ENCODE data around the gene SNAI1. TPM values are rescaled to one million over a fixed set of nuclear protein-coding genes. Genes with fewer than 3 reads are reported as not detected.
"Not testable (repeated sequence)": the region's sequence is repeated elsewhere in the genome, so short reads cannot be mapped to it uniquely, and the experiment has no call there.

SNAI1 gene
- total and polyA plus RNA-seq, 2 donors (not counting 1 experiment from before 2014, with no cell fraction given), result 4.3 to 4.9 TPM

GRCh38 chr20:49951151-49951550 lies 31.6 kb upstream of the SNAI1 start:
- Histone ChIP-seq H3K27ac (ENCODE audit: low read length in 2 of 2) (no peak overlapping the region), H3K4me2 (replicated peaks; ENCODE audit: low read depth, low read length, poor library complexity, severe bottlenecking) (no peak overlapping the region), H3K9ac (ENCODE audit: low read length) (no peak overlapping the region), H3K4me3 (ENCODE audit: control extremely low read depth in 1 of 5, extremely low read depth in 1 of 5, insufficient read depth in 1 of 5, low read depth in 2 of 5, low read length in 4 of 5) (no peak overlapping the region), H2AFZ (ENCODE audit: insufficient read depth, low read depth, low read length, poor library complexity, severe bottlenecking) (no peak overlapping the region), H3K9me3 (ENCODE audit: control extremely low read depth in 1 of 3, control insufficient read depth in 2 of 3, insufficient read depth in 1 of 3, low read length in 2 of 3) (no peaks in the 10 kb centered on the region), H3K36me3 (replicated peaks in 1 of 2; ENCODE audit: control extremely low read depth in 1 of 2, control insufficient read depth in 1 of 2, extremely low read depth in 1 of 2, insufficient read depth in 2 of 2, low read length in 1 of 2) (peaks cover 24 to 78% of the 10 kb centered on the region in 2 experiments), H3K27me3 (replicated peaks in 1 of 4; ENCODE audit: control extremely low read depth in 1 of 4, control insufficient read depth in 3 of 4, insufficient read depth in 4 of 4, low read length in 3 of 4) (no peaks in the 10 kb centered on the region), H3K4me1 (ENCODE audit: control insufficient read depth in 2 of 2, insufficient read depth in 2 of 2, low read length in 2 of 2) (no peaks in the 10 kb centered on the region), H4K20me1 (ENCODE audit: control insufficient read depth, insufficient read depth, low read length, poor library complexity, severe bottlenecking) (peaks cover 18% of the 10 kb centered on the region), H3K79me2 (ENCODE audit: control insufficient read depth, insufficient read depth, low read length) (peaks cover 5% of the 10 kb centered on the region)
- no peaks in the 10 kb centered on the region for H3K4me1 Mint-ChIP-seq
- H3K27me3 Mint-ChIP-seq, result no peaks in the 10 kb centered on the region
- ATAC-seq (ENCODE audit: low read depth), result no peak
- TF ChIP-seq EZH2 (IDR thresholded peaks at IDR 0.05; ENCODE audit: borderline replicate concordance, insufficient read depth, low read depth, low read length, poor library complexity, severe bottlenecking) (no peak), CTCF (IDR thresholded peaks at IDR 0.05) (no peak)
- H3K9me3 Mint-ChIP-seq (ENCODE audit: insufficient read depth), result no peaks in the 10 kb centered on the region
- ChIA-PET POLR2A (interaction anchor here (0.5 to 0.9 kb wide), 2 partner anchors 45 to 688 kb away, joined by 3 to 6 read pairs; no protein-coding TSS in a partner anchor), CTCF (no interaction called here)
- H3K27ac Mint-ChIP-seq, result no peak overlapping the region
- 93% methylated on average over 3 of the region's 4 CpGs for WGBS (ENCODE audit: insufficient coverage)
- DNase-seq, result no peak
- H3K4me3 Mint-ChIP-seq, result no peak overlapping the region
- intact Hi-C loops (cut with micrococcal nuclease), result no loop called here

- Histone ChIP-seq H4K20me1 (ENCODE audit: control insufficient read depth, insufficient read depth, low read length, poor library complexity, severe bottlenecking) (peaks cover 6% of the 10 kb centered on the region), H3K4me3 (ENCODE audit: control extremely low read depth in 1 of 5, extremely low read depth in 1 of 5, insufficient read depth in 1 of 5, low read depth in 2 of 5, low read length in 4 of 5) (no peak overlapping the region), H3K27ac (ENCODE audit: low read length in 2 of 2) (no peak overlapping the region), H3K36me3 (replicated peaks in 1 of 2; ENCODE audit: control extremely low read depth in 1 of 2, control insufficient read depth in 1 of 2, extremely low read depth in 1 of 2, insufficient read depth in 2 of 2, low read length in 1 of 2) (peaks cover 12 to 49% of the 10 kb centered on the region in 2 experiments), H3K9me3 (ENCODE audit: control extremely low read depth in 1 of 3, control insufficient read depth in 2 of 3, insufficient read depth in 1 of 3, low read length in 2 of 3) (no peaks in the 10 kb centered on the region), H3K9ac (ENCODE audit: low read length) (no peak overlapping the region), H3K4me2 (replicated peaks; ENCODE audit: low read depth, low read length, poor library complexity, severe bottlenecking) (no peak overlapping the region), H3K79me2 (ENCODE audit: control insufficient read depth, insufficient read depth, low read length) (no peaks in the 10 kb centered on the region), H2AFZ (ENCODE audit: insufficient read depth, low read depth, low read length, poor library complexity, severe bottlenecking) (no peak overlapping the region), H3K4me1 (ENCODE audit: control insufficient read depth in 2 of 2, insufficient read depth in 2 of 2, low read length in 2 of 2) (peaks cover 0 to 4% of the 10 kb centered on the region in 2 donors), H3K27me3 (replicated peaks in 1 of 4; ENCODE audit: control extremely low read depth in 1 of 4, control insufficient read depth in 3 of 4, insufficient read depth in 4 of 4, low read length in 3 of 4) (no peaks in the 10 kb centered on the region)
- H3K9me3 Mint-ChIP-seq (ENCODE audit: insufficient read depth), result no peaks in the 10 kb centered on the region
- ATAC-seq (ENCODE audit: low read depth) (no peak), DNase-seq (no peak)
- TF ChIP-seq CTCF (IDR thresholded peaks at IDR 0.05), result no peak
- no peak for TF ChIP-seq EZH2 (IDR thresholded peaks at IDR 0.05; ENCODE audit: borderline replicate concordance, insufficient read depth, low read depth, low read length, poor library complexity, severe bottlenecking)
- H3K27ac Mint-ChIP-seq, result no peak overlapping the region
- WGBS (ENCODE audit: insufficient coverage), result 96% methylated on average over 3 of the region's 3 CpGs
- peaks cover 9% of the 10 kb centered on the region for H3K4me1 Mint-ChIP-seq
- POLR2A ChIA-PET, result no interaction called here
- no peak overlapping the region for H3K4me3 Mint-ChIP-seq
- intact Hi-C loops (cut with micrococcal nuclease), result no loop called here
- CTCF ChIA-PET, result no interaction called here
- no peaks in the 10 kb centered on the region for H3K27me3 Mint-ChIP-seq
These were observed 27.6 kb upstream of the SNAI1 start for GRCh38 chr20:49955167-49955566.

- H4K20me1 ChIP-seq (ENCODE audit: control insufficient read depth, insufficient read depth, low read length, poor library complexity, severe bottlenecking); CTCF ChIA-PET; H3K79me2 ChIP-seq (ENCODE audit: control insufficient read depth, insufficient read depth, low read length); intact Hi-C loops (cut with micrococcal nuclease); POLR2A ChIA-PET; H2AFZ ChIP-seq (ENCODE audit: insufficient read depth, low read depth, low read length, poor library complexity, severe bottlenecking); H3K4me2 ChIP-seq (replicated peaks; ENCODE audit: low read depth, low read length, poor library complexity, severe bottlenecking); H3K4me1 Mint-ChIP-seq; DNase-seq; H3K9me3 ChIP-seq (ENCODE audit: control extremely low read depth in 1 of 3, control insufficient read depth in 2 of 3, insufficient read depth in 1 of 3, low read length in 2 of 3); H3K9me3 Mint-ChIP-seq (ENCODE audit: insufficient read depth); H3K4me3 Mint-ChIP-seq; H3K27me3 ChIP-seq (replicated peaks in 1 of 4; ENCODE audit: control extremely low read depth in 1 of 4, control insufficient read depth in 3 of 4, insufficient read depth in 4 of 4, low read length in 3 of 4); H3K27ac Mint-ChIP-seq; H3K4me1 ChIP-seq (ENCODE audit: control insufficient read depth in 2 of 2, insufficient read depth in 2 of 2, low read length in 2 of 2); ATAC-seq (ENCODE audit: low read depth); H3K4me3 ChIP-seq (ENCODE audit: control extremely low read depth in 1 of 5, extremely low read depth in 1 of 5, insufficient read depth in 1 of 5, low read depth in 2 of 5, low read length in 4 of 5); H3K9ac ChIP-seq (ENCODE audit: low read length); H3K27ac ChIP-seq (ENCODE audit: low read length in 2 of 2); H3K27me3 Mint-ChIP-seq: not testable (repeated sequence)
- WGBS (ENCODE audit: insufficient coverage), result 99% methylated on average over 10 of the region's 12 CpGs
- H3K36me3 ChIP-seq (replicated peaks in 1 of 2; ENCODE audit: control extremely low read depth in 1 of 2, control insufficient read depth in 1 of 2, extremely low read depth in 1 of 2, insufficient read depth in 2 of 2, low read length in 1 of 2), result peaks cover 11 to 41% of the 10 kb centered on the region in 2 experiments
These were observed 26.9 kb upstream of the SNAI1 start for GRCh38 chr20:49955830-49956396.

All from B cell (primary cell).